GM21825 (cell line): Measurements from ENCODE around the gene TAOK1.
"Not testable (repeated sequence)": the region's sequence is repeated elsewhere in the genome, so short reads cannot be mapped to it uniquely, and the experiment has no call there.

Experiments used
- ATAC-seq: cut with Tn5 transposase; IDR thresholded peaks from one replicate; pipeline ENCODE4 v1.9.1; 2021; ENCODE audit warnings: mild to moderate bottlenecking, moderate library complexity; ENCODE audit not compliant: unreplicated experiment

Gene TAOK1

DNA sequence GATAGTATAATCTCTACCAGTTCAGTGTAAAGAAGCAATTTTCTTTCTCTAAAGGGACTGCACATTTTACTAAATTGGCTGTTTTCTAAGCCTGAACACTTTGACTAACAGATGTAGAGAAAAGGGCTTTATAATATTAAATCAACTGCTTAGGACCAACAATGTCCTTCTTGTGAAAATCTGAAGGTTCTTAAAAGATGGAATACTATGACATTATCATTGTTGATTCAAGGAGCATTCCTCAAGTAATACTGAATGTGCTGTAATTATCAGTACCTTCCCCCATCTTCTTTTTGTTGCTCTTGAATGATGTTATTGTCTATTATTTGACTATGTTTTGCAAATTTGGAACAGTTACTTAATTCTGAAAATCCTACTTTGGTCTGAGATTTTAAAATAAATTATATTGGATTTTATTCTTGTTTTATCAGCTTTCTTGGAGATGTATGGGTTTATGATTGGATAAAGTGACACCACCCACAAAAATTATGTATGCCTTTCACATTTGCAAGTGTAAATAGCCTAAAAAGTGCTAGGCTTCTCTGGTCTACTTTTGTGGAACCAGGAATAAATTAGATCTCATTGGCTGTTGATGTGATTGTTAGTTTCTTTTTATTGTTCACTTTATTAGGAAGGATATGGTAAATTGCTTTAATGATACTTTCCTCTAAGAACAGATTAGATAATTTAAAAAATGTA is 53.0 kb downstream of the TAOK1 start:
- ATAC-seq, result no peak

DNA sequence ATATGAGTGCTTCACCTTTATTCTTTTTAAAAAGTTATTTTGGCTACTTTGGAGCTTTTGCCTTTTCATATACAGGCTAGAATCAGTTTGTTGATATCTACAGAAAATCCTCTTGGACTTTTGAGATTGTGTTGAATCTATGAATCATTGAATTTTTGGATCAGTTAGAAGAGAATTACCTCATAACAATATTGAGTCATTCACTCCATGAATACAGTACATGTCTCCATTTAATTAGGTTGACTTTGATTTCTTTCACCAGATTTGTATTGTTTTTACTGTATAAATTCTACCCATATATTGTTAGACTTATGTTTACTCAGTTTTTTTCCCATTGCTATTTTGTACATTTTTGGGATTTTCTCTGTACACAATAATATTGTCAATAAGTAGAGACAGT is 54.4 kb downstream of the TAOK1 start:
- ATAC-seq, result no peak

DNA sequence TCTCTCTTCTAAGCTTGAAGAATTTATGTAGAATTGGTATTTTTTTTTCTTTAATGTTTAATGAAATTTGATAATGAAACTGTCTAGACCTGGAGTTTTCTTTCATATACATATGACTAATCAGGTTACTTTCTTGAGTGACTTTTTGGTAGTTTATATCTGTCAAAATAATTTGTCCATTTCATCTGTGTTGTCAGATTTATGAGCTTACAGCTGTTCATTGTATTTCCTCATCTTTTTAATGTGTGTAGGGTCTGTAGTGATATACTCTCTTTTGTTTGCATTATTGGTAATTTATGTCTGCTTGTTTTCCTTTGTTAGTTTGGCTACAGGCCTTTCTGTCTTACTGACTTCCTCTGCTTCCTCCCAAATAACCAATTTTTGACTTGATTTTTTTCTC is 55.7 kb downstream of the TAOK1 start:
- ATAC-seq, result no peak

DNA sequence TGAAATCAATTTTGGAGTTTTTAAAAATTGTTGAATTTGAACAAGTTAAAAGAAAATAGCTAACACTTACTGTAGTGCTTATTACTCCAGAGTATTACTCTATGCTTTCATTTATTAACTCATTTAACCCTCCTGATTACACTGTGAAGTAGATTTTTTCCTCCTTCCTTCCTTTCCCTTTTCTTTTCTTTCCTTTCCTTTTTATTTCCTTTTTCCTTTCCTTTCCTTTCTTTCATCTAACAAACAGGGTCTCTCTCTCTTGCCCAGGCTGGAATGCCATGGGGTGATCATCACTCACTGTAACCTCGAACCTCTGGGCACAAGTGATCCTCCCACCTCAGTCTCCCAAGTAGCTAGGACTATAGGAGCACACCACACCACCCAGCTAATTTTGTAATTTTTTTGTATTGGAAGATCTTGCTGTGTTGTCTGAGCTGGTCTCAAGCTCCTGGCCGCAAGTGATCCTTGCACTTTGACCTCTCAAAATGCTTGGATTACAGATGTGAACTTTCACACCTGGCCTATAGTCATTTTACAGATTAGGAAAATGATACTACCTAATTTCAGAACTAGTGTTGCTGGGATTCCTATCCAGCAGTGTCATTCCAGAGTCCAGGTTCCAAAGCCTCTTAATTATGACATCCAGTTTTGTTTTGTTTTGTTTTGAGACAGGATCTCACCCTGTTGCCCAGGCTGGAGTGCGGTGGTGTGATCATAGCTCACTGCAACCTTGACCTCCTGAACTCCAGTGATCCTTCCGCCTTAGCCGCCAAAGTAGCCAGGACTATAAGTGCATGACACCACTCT is 59.9 kb downstream of the TAOK1 start:
- no peak for ATAC-seq

DNA sequence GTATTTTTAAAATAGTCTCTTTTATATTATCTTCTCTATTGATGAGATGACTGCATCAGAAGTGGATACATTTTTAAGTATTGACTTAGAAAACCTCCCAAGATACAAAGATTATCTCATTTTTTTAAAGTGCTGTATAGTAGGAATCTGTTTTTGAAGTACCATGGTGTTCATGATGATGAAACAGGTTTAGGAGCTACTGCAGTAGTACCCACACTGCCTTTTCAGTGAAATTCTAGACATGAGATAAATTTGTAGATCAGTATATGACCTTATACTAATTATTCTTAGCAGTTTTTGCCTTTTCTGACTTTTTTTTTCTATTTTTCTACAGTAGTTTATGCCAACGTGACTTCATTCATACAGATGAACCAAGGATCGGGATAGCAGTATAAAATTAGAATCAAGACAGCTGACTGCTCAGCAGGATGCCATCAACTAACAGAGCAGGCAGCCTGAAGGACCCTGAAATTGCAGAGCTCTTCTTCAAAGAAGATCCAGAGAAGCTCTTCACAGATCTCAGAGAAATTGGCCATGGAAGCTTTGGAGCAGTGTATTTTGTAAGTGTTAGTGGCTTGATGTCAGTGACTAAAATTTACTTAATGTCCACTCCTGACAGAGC is 61.1 kb downstream of the TAOK1 start:
- ATAC-seq, result no peak

DNA sequence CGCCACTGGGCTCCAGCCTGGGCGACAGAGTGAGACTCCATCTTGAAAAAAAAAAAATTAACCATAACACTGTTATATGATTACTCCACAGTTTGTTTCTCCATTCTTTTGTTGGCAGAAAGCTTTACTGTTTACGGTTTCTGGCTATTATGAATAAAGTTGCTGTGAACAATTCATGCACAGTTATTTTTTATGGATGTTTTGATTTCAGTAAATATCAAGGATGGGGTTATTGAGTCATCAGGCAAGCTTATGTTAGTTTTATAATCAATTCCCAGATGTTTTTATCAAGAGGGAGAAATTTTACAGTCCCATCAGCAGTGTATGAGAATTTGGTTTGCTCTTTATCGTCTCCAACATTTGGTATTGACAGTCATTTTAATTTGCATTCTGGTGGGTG is 67.9 kb downstream of the TAOK1 start:
- ATAC-seq, result no peak

DNA sequence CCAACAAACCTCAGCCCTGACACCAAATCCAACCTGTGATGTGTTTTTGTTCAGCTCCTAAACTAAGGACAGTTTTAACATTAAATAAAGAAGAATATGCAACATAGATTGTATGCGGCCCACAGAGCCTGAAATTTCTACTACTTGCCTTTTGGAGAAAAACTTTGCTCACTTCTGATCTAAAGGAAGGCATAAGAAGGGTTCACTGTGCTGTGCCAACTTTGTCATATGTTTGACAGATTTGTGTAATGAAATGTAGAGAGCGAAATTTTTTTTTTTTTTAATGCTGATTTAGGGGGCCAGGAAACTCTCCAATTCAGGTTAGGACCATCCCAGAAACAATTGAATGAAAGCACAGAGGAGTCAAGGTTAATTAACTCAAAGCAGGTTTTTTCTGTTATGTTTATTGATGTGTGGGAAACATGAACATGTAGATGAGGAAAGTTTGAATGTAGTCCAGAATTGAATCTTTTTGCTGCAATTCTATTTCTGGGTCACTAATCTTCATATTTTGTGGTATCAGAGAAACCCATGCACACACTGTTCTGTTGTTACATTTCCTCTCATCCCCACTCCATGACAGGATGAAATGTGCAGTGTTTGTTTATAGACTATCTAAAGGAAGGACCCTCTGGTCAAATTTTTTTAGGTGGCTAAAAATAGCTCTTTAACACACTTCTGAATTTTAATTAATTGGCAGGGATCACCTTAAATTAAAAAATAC is 71.5 kb downstream of the TAOK1 start:
- ATAC-seq, result no peak

DNA sequence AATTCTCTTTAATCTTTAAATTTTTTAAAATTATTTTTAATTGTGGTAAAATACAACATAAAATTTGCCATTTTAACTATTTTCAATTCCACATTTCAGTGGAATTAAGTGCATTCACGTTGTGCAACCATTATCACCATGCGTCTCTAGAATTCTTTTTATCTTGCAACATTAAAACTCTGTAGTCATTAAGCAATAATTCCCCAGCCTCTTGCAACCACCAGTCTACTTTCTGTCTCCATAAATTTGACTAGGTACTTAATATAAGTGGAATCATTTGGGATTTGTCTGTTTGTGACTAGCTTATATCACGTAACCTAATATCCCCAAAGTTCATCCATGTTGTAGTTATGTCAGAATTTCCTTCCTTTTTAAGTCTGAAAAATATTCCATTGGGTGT is 79.1 kb downstream of the TAOK1 start:
- no peak for ATAC-seq

DNA sequence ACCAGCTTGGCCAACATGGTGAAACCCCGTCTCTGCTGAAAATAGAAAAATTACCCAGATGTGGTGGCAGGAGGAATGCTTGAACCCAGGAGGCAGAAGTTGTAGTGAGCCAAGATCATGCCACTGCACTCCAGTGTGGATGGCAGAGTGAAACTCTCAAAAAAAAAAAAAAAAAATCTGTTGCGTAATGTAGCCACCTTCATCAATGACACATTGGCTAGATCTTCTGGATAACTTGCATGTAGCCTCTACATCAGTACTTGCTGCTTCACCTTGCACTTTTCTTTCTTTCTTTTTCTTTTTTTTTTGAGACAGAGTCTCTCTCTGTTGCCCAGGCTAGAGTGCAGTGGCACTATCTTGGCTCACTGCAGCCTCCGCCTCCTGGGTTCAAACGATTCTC is 83.3 kb downstream of the TAOK1 start:
- not testable (repeated sequence) for ATAC-seq

DNA sequence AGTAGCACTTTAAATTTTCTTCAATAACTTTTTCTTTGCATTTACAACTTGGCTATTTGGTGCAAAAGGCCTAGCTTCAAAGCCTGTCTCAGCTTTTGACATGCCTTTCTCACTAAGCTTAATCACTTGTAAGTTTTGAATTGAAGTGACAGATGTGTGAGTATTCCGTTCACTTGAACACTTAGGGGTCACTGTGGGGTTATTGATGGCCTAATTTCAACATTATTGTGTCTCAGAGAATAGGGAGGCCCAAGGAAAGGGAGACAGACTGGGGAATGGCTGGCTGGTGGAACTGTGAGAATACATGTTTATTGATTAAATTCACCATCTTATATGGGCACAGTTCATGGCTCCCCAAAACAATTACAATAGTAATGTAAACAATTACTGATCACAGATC is 84.1 kb downstream of the TAOK1 start:
- ATAC-seq, result no peak

DNA sequence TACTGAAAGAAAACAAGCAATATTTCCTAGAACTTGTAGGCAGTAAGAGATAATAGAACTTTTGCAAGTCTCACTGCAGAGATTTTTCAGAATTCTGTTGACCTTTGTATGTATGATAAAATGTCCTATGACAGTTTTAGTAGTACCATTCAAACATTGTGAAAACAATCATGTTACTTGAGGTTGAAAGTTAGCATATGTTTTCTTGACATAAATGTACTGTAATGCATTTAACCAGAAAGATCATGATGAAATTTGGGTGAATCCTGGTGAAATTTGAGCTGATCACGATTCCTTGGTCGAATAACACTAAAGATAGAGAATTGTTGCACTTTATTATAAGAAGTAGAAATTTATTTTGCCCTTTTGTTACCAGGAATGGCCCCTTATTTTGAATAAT is 85.7 kb downstream of the TAOK1 start:
- ATAC-seq, result no peak

DNA sequence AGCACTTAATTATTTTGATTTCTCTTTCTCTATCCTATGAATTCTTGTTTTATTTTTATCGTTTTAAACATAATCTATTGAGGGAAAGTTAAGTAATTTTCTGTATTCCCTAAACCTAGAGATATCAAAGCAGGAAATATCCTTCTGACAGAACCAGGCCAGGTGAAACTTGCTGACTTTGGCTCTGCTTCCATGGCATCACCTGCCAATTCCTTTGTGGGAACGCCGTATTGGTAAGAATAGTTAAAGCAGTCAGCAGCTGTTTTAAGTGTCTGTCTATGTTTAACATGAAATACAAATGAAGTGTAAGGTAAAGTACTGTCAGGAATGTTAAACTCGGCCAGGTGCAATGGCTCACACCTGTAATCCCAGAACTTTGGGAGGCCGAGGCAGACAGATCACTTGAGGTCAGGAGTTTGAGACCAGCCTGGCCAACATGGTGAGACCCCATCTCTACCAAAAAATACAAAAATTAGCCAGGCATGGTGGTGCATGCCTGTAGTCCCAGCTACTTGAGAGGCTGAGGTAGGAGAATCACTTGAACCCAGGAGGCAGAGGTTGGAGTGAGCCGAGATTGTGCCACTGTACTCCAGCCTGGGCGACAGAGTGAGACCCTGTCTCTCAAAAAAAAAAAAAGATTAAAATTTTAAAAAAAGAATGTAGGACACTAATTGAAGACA is 90.2 kb downstream of the TAOK1 start:
- ATAC-seq, result not testable (repeated sequence)

DNA sequence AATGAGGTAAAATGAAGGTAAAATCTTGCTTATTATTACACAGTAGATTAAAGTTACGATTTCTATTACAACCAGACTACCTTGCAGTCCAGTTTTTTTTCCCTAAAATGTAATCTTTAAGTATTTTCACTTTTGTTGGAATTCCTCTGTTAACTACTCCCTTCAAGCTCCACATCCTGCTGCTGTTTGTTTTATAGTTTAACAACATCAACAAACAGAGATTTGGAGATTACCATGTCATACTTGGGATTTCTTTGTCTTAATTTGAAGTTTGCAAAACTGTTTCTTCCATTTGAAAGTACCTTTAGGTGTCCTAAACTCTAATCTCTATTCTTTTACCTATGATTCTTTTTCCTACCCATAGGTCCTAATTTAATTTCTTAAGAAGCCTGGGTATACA is 93.3 kb downstream of the TAOK1 start:
- no peak for ATAC-seq

DNA sequence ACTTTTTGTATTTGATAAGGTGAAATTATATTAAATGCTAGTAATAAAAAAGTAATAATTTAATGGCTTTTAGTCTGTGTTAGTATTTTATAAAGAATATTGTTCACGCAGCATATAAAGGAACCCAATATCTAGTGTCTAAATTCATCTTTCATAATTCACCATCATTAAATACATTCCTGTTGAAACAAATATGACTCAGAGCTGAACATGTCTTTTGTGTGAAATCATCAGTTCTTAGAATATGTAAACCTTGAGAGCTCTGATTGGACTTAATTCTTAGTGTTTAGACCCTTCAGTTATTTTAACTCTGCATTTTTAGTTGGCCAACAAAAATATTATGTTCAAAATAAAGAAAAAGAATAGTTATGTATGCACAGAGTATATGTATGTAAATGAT is 104.8 kb downstream of the TAOK1 start:
- no peak for ATAC-seq

DNA sequence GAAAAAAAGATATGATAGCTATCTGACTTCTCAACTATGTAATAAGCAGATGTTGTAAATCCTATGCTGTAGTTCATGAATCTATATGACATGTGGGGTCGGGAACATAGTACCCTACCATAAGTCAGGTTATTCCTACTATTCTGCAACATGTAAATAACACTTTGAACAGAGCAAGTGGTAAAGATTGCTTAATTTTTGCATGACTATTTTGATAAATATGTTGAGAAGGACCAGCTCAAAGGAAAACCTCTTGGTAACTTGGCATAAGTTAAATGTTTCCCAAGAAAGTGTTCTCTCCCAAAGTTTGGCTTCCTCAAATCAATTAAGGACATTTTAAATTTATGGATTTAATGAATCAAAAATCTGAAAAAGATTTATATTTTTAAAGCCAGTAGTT is 114.5 kb downstream of the TAOK1 start:
- no peak for ATAC-seq

DNA sequence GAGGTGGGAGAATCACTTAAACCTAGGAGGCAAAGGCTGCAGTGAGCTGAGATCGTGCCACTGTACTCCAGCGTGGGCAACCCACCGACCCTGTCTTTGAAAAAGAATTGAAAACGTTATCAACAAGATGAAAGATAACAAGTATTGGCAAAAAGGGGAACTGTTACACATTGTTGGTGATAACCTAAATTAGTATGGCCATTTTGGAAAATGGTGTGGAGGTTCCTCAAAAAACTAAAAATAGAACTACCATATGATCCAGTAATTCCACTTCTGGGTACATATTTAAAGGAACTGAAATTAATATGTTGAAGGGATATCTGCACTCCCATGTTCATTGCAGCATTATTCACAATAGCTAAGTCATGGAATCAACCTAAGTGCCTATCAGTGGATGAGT is 115.7 kb downstream of the TAOK1 start:
- no peak for ATAC-seq

DNA sequence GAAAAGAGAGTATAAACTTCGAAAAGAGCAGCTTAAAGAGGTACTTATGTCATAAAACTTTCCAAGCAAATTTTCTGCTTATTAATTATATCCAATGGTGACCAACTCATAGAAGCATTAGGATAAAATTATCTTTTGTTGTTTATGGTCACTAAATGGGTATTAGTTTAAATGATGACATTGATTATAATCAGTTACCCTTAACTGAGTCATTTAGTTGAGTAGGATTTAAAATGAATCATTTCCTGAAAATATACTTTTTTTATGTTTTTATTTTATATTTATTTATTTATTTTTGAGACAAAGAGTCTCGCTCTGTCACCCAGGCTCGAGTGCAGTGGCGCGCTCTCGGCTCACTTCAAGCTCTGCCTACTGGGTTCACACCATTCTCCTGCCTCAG is 120.8 kb downstream of the TAOK1 start:
- ATAC-seq, result no peak

DNA sequence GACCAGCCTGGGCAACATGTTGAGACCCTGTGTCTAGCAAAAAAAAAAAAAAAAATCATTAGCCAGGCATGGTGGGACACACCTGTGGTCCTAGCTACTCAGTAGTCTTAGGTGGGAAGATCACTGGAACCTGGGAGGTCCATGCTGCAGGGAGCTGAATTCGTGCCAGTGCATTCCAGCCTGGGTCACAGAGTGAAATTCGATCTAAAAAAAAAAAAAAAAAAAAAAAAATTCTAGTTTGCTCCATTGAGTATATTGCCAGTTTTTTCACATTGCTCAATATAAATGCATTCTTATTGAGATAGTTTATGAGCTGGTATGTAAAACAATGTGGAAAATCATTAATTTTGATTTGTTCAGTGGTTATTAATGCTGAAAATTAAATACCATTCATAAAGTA is 124.6 kb downstream of the TAOK1 start:
- no peak for ATAC-seq

DNA sequence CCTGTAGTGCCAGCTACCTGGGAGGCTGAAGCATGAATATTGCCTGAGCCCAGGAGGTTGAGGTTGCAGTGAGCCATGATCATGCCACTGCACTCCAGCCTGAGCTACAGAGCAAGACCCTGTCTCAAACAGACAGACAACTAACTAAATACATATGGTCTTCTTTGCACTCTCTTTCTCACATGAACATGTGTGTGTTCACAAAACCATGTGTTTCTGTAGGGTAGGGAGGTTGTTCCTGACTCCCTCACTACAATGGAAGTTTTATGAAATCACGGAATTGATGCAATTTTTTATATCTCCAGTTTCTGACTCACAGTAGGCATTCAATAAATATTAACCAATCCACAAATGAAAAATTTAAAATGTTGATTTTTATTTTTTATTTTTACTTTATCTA is 128.2 kb downstream of the TAOK1 start:
- ATAC-seq, result no peak

DNA sequence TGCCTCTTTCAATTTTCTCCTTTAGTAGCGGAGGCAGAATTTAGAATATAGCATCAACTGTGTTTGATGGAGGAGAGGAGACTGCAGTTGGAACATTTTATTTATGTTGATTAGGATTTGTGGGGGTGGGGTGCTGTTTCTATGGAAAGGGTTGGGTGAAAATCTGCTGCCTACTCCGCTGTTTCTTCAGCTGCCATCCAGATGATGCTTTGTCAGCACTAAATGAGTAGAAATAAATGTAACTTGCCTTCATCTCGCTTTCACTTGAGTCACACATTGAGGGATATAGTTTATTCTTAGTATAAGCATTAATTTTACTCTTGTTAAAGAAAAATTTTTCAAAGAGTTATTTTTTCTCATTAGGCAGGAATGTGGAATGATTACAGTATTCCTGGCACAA is 134.5 kb downstream of the TAOK1 start:
- ATAC-seq, result no peak

DNA sequence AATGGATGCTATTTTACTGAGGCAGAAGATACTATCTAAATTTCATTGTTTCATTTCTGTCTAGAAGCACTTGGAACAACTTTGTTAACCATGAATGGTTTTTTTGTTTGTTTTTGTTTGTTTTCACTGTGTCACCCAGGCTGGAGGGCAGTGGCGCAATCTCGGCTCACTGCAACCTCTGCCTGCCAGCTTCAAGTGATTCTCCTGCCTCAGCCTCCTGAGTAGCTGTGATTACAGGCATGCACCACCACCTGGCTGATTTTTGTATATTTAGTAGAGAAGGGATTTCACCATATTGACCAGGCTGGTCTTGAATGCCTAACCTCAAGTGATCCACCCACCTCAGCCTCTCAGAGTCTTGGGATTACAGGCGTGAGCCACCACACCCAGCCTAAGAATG is 136.2 kb downstream of the TAOK1 start:
- ATAC-seq, result no peak
